ENCODE data around the gene PPM1E. TPM values are rescaled to one million over a fixed set of nuclear protein-coding genes. Genes with fewer than 3 reads are reported as not detected.
"Not testable (repeated sequence)": the region's sequence is repeated elsewhere in the genome, so short reads cannot be mapped to it uniquely, and the experiment has no call there.

Gene PPM1E
- total RNA-seq, 1 donor = under 0.01 TPM

DNA sequence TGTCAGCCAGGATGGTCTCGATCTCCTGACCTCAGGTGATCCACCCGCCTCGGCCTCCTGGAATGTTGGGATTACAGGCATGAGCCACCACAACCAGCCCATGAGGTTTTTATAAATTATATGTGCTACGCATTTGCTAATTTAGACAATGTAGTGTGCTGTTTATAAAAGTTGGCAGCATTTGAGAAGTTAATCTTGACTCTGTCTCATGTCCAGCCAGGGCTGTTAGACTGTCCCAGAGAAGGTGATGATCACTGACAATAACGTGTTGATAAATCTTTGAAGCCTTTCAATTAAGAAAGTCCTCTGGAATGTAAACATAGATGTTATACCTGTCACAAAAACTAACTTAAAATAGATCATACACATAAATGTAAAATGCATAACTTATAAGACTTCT, 82.0 kb downstream of the PPM1E start:
- DNase-seq (ENCODE audit: low read depth in 2 of 3, low spot score in 2 of 3) = no peak

DNA sequence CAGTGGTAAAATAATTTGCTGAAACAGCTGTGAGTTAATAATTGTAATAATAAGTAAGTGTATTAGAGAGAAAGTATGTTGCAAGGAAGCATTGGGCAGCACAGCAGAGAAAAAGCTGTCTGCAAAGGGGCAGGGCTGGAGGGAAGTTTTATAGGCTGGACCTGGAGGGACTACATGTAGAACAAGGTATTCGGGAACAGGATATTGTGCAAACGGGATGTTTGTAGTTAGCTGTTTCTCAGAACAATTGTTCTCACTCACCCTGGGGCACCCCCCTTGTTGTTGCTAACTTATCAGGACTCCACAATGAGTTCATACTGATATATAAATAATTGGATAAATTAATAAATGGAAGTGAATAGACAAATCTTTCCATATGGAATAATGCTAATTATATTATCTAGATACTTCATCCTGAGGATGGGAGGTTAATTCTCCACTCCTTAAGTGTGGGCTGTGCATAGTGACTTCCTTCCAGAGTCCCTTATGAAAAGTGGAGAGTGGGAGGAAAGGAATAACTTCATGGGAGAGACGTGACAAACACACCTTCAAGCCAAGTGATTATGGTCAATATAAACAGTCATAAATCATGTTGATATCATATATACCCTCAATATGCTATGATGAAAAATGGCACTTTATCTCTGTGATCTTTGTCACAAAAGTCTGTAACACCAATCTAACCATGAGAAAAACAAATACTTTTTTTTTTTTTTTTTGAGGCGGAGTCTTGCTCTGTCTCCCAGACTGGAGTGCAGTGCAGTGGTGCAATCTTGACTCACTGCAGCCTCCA, 85.4 kb downstream of the PPM1E start:
- no peak for DNase-seq (ENCODE audit: low read depth in 2 of 3, low spot score in 2 of 3)

DNA sequence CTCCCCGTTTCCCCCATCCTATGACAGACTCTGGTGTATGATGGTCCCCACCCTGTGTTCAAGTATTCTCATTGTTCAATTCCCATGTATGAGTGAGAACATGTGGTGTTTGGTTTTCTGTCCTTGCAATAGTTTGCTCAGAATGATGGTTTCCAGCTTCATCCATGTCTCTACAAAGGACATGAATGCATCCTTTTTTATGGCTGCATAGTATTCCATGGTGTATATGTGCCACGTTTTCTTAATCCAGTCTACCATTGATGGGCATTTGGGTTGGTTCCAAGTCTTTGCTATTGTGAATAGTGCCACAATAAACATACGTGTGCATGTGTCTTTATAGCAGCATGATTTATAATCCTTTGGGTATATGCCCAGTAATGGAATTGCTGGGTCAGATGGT, 90.8 kb downstream of the PPM1E start:
- DNase-seq (ENCODE audit: low read depth in 2 of 3, low spot score in 2 of 3) = not testable (repeated sequence)

DNA sequence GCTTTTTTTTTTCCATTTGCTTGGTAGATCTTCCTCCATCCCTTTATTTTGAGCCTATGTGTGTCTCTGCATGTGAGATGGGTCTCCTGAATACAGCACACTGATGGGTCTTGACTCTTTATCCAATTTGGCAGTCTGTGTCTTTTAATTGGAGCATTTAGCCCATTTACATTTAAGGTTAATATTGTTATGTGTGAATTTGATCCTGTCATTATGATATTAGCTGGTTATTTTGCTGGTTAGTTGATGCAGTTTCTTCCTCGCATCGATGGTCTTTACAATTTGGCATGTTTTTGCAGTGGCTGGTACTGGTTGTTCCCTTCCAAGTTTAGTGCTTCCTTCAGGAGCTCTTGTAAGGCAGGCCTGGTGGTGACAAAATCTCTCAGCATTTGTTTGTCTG, 94.5 kb downstream of the PPM1E start:
- not testable (repeated sequence) for DNase-seq (ENCODE audit: low read depth in 2 of 3, low spot score in 2 of 3)

DNA sequence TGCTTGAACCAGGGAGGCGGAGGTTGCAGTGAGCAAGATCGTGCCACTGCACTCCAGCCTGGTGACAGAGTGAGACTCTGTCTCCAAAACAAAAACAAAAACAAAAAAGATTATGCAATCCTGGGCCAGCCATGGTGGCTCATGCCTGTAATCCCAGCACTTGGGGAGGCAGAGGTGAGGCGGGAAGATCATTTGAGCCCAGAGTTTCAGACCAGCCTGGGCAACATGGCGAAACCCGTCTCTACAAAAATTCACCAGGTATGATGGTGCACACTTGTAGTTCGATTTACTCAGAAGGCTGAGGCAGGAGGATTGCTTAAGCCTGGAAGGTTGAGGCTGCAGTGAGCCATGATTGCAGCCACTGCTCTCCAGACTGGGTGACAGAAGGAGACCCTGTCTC, 109.6 kb downstream of the PPM1E start:
- no peak for DNase-seq (ENCODE audit: low read depth in 2 of 3, low spot score in 2 of 3)

DNA sequence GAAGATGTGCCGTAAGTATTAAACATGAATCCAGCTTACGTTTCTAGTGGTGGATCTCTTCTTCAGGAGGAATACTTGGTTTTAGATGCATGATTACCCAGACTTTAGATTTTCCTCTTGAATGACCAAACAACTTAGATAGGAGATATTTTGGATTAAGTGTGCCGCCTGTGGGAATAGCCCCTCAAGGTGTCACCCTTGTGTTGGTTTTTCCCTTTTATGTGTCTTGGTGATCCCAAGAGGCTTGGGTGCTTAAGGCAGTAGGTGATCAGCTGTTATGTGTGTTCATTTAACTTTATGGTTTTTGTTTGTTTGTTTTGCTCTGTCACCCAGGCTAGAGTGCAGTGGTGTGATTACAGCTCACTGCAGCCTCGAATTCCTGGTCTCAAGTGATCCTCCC, 115.1 kb downstream of the PPM1E start:
- DNase-seq (ENCODE audit: low read depth in 2 of 3, low spot score in 2 of 3) = no peak

DNA sequence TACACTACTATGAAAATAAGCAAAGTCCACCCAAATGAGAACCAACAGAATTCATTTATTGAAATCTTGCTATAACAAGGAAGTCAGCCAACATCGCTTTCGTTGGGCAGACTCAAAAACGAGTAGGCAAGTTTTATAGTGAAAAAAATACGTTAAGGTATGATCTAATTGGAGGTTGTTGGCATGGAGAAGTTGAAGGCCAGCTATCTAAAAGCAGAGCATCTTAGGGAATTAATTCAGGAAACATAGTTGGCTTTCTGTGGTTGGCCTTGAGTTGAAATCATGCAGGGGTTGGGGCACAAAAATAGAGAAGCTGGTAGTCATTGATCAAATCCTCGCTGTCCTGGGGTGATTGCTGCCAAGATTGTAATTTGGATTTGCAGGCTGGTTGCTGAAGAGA, 118.3 kb downstream of the PPM1E start:
- DNase-seq (ENCODE audit: low read depth in 2 of 3, low spot score in 2 of 3) = no peak

DNA sequence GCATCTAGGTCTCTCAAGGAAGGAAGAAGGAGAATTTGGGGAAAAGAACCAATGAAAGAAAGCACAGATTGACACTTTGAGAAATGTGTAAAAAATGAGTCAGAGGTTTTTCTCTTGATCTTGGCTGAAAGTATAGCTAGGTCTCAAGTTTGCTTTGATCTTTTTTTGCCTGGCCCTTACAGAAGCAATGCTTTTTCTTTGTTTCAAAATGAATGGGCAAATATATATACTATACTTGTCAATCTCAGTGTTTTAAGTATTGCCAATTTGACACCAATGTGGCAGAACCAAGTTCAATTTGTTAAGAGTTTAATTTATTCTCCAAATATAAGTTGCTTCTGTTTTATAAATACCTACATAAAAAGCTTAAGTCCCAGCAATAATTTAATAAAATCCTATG, 119.6 kb downstream of the PPM1E start:
- no peak for DNase-seq (ENCODE audit: low read depth in 2 of 3, low spot score in 2 of 3)

DNA sequence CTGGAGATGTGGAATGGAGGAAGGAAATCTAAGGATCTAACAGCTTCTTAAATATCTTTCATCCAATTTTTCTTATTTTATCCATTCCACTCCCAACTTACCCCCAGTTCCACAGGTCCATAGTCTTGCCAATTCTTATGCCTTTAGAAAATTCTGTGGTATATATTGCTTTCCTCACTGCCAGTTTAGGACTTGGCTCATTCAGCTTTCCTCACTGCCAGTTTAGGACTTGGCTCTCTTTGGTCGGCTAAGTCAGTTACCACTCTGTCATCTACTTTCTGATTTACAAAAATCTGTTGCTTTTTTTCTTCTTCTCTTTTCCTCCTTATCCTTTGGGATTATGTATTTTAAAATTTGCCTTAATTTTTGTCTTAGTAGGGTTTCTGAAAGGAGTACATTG, 128.5 kb downstream of the PPM1E start:
- DNase-seq (ENCODE audit: low read depth in 2 of 3, low spot score in 2 of 3) = no peak

DNA sequence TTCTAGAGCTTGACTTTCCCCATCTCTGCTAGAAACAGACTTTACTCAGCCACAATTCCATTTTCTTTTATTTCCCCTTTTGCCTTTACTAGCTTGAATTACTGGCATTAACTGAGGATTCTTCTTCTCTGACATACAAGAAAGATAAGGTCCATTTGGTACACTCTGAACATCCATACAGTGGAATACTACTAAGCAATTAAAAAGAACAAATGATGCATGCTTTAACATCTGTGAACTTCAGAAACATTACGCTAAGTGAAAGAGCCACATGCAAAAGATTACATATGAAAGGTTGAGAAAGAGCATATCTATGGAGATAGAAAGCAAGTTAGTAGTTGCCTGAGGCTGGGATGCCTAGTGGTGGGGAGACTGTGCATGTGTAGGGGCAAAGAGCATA, 130.9 kb downstream of the PPM1E start:
- no peak for DNase-seq (ENCODE audit: low read depth in 2 of 3, low spot score in 2 of 3)

DNA sequence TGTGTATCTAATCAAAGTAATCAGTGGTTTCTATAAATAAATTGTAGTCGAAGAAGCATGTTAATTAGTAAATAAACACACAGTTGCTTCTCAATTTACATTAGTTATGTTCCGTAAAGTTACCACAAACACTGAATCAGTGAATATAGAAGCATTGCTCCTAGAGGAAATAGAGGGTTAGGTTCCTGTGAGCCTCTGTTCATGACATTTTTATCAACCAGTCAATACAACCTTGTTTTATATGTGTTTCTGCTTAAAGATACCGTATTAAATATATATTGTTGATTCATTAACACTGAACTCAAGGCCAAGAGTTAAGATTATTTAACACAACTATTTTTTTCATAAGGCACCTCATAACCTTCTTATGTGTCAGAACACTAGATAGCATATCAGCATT, 134.3 kb downstream of the PPM1E start:
- no peak for DNase-seq (ENCODE audit: low read depth in 2 of 3, low spot score in 2 of 3)

DNA sequence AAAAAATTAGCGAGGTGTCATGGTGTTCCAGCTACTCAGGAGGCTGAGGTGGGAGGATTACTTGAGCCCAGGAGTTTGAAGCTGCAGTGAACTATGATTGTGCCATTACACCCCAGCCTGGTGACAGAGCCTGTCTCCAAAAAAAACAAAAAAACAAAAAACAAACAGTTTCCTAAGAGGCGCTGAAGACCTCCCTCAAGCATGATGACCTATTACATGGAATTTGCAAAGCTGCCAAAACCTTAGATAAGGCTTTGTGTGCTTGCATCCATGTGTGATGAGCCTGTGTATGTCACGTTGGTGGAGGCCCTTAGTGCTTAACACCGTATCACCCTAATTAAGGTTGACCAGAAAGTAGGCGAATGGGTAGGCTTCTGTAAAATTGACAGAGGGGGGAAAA, 143.5 kb downstream of the PPM1E start:
- DNase-seq (ENCODE audit: low read depth in 2 of 3, low spot score in 2 of 3) = no peak

DNA sequence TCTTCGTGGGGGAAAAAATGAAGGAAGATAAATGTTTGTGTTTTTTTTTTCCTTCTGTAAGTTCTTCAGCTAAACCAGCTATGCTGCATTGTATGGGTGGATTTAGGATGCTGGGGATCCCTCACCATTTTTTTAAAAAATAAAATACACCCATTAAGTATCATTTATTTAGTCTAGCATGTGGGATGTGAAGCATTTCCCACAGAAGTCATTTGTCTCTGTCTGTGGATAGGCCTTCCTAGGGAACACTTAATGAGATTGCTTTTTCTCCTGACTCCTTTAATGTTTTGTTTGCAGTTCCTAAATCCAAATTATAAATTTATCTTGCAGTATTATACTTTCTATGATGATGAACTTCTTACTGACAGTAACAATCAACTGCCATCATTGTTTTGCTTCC, 146.7 kb downstream of the PPM1E start:
- no peak for DNase-seq (ENCODE audit: low read depth in 2 of 3, low spot score in 2 of 3)

DNA sequence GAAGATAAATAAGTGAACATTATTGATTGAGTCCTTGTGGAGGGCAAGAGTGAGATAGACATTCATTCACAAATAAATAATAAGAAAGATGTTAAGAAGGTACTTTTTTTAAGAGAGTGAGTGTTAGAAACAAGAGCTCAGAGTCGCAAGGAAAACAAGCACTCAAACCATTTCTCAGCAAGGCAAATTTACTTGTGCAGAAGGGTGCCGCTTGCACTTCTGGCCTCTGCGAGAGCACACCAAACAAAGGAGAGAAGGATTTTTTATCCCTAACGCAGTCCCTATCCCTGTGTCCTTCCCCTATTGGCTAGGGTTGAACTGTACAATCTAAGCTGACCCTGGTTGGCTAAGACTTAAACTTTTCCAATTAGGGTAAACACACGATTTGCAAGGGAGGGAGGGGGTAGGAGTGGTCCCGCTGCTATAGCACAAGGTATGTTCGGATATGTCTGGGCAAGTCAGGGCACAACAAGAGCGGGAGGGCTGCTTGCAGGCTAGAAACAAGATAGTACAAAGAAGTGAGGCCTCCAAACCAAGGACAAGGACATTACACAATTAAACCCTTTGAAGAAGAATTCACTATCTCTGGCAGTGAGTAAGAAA, 156.2 kb downstream of the PPM1E start:
- no peak for DNase-seq (ENCODE audit: low read depth in 2 of 3, low spot score in 2 of 3)

DNA sequence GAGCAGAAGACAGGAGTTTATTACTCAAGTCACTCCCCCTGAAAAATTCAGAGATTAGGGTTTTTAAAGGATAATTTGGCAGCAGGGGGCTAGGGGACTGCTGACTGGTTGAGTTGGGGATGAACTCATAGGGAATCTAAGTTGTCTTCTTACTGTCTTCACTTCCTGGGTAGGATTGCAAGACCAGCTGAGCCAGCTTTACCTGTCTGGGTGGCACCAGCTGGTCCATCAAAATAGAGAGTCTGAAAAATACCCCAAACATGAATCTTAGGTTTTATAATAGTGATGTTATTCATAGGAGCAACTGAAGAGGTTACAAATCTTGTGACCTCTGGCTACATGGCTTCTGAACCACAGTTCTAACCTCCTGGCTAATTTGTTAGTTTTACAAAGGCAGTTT, 157.9 kb downstream of the PPM1E start:
- no peak for DNase-seq (ENCODE audit: low read depth in 2 of 3, low spot score in 2 of 3)

DNA sequence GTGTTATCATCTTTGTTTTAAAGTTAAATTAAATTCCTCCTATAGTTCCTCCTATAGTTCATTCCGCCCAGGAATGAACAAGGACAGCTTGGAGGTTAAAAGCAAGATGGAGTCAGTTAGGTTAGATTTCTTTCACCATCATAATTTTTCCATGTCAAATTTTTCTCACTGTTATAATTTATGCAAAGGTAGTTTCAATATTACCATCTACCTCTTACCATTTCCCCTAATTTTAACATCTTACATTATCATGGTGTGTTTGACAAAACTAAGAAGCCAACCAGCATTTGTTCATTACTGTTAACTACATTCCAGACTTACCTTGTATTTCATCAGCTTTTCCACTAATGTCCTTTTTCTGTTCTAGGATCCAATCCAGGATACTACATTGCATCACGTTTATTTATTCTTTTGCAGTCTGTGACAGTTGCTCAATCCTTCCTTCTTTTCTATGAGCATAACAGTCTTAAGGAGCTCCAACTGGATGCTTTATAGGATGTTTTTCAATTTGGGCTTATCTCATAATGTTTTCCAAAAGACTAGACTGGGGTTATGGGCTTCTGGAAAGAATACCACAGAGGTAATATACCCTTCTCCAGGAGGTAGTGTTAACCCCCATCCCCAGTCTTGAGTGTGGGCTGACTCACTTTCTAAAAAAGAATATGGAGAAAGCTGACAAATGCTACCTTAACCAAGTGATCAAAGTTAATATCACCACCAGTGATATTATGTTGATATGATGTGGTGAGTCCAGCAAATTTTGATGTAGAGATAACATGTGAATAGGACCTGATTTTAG, 158.5 kb downstream of the PPM1E start:
- no peak for DNase-seq (ENCODE audit: low read depth in 2 of 3, low spot score in 2 of 3)

DNA sequence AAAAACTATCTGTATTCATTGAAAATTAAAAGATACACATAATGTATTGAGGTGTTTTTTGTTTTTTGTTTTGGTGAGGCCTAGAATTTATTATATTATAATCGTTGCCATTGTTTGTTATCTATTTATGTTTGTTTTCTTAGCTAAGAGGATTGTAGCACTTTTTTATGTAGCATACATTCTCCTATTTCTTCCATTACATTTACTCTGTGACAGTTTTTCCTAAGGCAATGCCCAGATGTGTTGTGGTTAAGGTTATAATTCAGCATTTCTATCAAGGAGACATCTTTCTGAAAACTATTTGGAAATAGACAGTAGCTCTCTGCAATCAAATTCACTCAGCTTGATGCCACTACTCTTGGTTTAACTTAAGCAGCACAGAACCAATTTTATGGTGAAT, 161.6 kb downstream of the PPM1E start:
- DNase-seq (ENCODE audit: low read depth in 2 of 3, low spot score in 2 of 3) = no peak

DNA sequence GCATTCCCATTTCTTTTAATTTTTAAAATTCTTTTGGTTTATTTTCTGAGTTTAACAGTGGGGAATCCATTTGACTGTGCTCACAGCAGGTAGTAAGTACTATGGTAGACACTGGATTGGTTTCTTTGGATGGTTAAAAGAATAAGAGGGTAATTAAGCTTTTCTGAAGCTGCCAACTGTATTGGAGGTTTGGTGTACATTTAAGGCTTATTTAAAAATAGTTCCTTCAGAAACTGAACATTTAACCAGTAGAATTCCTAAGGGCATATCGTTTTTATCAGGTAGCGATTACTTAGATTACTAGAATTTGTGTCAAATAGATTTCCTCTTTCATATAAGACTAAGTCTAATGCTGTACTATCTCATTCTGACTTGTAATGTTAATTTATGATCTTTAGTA, 162.4 kb downstream of the PPM1E start:
- no peak for DNase-seq (ENCODE audit: low read depth in 2 of 3, low spot score in 2 of 3)

DNA sequence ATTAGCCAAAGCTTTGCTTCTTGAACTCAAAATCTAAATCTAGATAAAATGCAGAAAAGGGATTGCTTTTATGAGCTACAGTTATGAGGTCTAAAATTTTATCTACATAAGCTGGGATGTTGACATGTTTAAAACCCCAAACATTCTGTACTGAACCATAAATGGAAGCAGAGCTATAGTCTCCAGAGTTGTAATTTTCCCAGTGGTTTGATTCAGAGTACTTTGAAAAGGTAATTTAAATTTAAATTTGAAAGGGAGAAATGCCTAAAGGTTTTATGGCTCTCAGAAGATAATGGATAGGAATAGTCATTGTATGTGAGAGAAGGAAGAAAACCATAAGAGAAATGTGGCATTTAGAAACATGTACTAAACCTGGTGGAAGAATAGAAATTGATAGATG, 163.2 kb downstream of the PPM1E start:
- no peak for DNase-seq (ENCODE audit: low read depth in 2 of 3, low spot score in 2 of 3)

DNA sequence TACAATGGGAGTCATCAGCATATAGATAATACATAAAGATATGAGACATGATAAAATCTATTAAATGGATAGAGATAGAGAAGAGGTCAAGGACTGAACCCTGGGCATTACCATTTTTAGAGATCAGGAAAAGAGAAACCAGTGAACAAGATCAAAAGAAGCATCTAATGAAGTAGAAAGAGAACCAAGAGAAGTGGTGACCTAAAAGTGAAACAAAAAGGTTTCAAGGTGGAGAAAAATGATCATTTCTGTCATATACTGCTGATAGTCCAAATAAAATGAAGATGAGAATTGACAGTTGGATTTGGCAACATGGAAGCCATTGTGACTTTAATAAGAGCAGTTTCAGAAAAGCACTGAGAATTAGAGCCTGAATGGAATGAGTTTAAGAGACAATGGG, 165.1 kb downstream of the PPM1E start:
- DNase-seq (ENCODE audit: low read depth in 2 of 3, low spot score in 2 of 3) = no peak

DNA sequence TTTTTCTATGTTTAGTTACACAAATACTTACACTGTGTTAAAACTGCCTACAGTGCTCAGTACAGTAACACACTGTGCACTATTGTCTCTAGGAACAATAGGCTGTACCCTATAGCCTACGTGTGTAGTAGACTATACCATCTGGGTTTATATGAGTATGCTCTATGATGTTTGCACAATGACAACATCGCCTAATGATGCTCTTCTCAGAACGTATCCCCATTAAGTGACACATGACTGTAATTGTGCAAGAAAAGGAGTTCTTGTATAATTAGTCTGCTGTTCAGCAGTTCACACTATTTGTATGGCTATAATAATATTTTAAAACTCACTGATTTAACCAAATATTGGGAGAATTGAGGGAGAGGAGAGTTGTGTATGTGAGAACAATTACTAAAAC, 177.3 kb downstream of the PPM1E start:
- no peak for DNase-seq (ENCODE audit: low read depth in 2 of 3, low spot score in 2 of 3)

DNA sequence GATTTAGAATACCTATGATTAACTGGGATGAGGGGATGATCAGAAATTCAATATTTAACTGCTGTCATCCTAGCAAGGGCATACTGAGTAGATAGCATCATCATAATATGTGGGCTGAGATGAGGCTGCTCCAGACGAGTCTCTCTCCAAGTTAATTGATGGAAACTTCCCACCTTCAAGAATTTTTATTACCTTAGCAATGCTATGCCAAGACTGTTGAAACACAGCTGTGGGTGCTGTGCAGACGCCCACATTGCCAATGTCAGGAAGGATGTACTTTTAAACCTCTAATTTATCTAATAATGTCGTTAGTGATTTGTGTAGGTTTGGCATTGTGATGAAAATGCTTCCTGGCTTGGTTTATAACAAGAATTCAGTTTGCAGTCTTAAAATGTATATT, 180.6 kb downstream of the PPM1E start:
- DNase-seq (ENCODE audit: low read depth in 2 of 3, low spot score in 2 of 3) = no peak

Data from hematopoietic multipotent progenitor cell (in vitro differentiated cells).